HG03571 (cell line): ENCODE results near the gene BABAM2.

ENCODE experiments used
- ATAC-seq: cut with Tn5 transposase; IDR thresholded peaks from one replicate; pipeline ENCODE4 v1.9.1; 2021; ENCODE audit not compliant: unreplicated experiment

The BABAM2 gene

DNA sequence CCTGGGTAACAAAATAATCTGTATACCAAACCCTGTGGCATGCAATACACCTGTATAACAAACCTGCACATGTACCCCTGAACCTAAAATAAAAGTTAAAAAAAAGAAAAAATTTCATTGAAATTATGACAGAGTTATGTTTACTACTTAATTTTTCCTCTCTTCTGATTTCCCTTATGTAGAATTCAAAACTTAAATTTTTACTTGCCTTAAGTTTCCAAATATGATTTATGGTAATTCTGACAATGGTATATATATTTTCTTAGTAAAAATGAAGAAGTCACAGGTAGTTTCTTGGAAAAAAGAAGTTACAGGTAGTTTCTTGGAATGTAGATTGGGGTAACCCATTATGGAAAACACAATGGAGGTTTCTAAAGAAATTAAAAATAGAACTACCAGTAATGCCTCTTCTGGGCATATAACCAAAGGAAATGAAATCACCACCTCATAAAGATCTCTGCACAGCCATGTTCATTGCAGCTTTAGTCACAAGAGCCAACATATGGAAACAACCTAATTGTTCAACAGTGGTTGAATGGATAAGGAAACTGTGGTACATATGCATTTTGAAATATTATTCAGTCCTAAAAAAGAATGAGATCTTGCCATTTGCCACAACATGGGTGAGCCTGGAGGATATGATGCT is 164.9 kb downstream of the BABAM2 start:
- ATAC-seq: no peak

GRCh38 chr2:28058791-28059190 is 168.3 kb downstream of the BABAM2 start:
- no peak for ATAC-seq

- ATAC-seq: no peak
These were observed 172.3 kb downstream of the BABAM2 start for GRCh38 chr2:28062867-28063266.

- no peak for ATAC-seq
These were observed 173.0 kb downstream of the BABAM2 start for GRCh38 chr2:28063492-28063962.

GRCh38 chr2:28067602-28068001 is 177.1 kb downstream of the BABAM2 start:
- no peak for ATAC-seq

GRCh38 chr2:28068088-28068487 is 177.6 kb downstream of the BABAM2 start:
- no peak for ATAC-seq

DNA sequence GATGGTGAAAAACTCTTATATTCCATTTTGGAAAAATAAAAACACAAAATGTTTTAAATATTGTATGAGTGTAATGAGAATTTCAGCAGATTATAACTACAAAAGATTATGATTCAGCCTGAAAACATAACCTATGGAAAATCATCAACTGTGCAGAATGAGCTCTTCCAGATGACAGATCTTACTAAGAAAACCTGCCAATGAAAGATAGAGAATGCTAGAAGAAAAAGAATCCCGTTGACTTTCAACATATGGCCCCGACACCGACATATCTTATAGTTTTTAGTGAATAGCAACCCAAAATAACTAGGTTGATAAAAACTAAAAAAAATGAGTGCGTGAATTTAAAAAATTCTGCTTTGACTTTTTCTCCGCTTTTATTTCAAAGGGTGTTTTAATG is 178.0 kb downstream of the BABAM2 start:
- no peak for ATAC-seq

DNA sequence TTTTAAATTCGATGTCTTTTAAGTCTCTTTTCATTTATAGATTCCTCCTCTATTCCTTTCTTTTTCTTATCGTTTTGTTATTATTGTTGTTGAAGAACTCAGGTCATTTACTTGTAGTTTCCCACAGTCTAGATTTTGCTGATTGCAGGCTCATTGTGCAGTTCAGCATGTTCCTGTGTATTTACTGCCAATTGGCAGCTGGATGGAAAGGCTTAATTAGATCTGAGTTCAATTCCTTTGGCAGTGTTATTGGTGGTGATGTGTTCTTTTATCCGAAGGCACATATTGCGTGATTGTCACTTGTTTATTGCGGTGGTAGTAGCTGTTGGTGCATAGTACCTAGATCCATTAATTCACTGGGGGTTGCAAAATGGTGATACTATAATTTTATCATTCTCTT is 180.7 kb downstream of the BABAM2 start:
- ATAC-seq: no peak

- ATAC-seq: no peak
These were observed 183.6 kb downstream of the BABAM2 start for GRCh38 chr2:28074137-28074536.

DNA sequence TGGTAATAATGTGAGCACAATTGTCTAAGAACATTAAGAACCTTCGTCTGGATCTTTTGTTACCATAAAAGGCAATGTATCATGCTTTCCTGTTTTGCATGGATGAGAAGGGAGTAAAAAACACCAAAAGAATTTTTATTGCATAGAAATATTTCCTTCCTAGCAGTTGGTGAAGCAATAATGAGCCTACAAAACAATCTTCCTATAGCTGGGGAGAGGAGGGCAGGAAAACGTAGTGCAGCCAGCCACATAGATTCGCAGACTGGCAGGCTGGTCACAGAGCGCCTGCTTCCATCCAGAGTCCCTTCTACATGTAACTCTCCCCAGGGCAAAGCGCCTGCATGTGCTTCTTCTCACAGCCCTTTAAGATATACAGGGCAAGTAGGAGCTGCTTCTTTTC is 190.4 kb downstream of the BABAM2 start:
- no peak for ATAC-seq

DNA sequence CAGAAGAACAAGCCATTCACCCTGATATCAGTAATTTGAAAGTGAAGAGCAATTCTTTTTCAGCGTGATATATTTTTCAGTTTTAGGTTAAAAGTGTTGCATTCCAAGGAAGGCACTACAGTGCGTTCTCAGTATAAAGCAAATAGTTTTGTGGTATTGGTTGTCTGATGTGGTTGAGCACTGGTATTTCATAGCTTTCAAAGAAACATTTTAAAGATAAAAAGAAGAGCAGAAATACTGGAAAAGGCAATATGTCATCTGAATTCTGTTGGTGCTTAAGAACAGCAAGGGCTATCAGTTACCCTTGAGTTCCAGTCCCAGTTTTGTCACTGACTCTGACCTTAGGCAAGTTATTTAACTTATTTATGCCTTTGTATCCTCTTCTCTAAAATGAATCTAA is 191.6 kb downstream of the BABAM2 start:
- ATAC-seq: no peak

GRCh38 chr2:28083476-28083875 is 192.9 kb downstream of the BABAM2 start:
- no peak for ATAC-seq

- no peak for ATAC-seq
These were observed 194.0 kb downstream of the BABAM2 start for GRCh38 chr2:28084564-28084963.

DNA sequence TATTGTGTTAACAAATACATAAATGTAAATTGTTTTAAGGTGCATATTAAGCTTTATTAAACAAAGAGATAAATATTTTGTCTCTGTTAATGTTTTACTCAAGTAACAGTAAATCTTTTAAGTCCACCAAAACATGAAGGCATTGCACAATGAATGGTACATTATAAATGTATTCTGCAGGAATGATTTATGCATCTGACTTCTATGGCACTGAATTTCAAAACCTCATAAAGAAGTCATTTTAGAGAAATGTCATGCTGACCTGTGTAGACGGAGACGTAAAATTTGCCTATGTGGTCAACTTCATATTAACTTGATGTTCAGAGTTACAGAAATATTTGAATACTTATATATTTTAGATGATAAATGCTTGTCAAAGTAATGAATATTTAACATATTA is 194.7 kb downstream of the BABAM2 start:
- no peak for ATAC-seq

- no peak for ATAC-seq
These were observed 196.1 kb downstream of the BABAM2 start for GRCh38 chr2:28086611-28087010.

GRCh38 chr2:28088970-28089369 is 198.4 kb downstream of the BABAM2 start:
- no peak for ATAC-seq

GRCh38 chr2:28089486-28089885 is 199.0 kb downstream of the BABAM2 start:
- no peak for ATAC-seq

DNA sequence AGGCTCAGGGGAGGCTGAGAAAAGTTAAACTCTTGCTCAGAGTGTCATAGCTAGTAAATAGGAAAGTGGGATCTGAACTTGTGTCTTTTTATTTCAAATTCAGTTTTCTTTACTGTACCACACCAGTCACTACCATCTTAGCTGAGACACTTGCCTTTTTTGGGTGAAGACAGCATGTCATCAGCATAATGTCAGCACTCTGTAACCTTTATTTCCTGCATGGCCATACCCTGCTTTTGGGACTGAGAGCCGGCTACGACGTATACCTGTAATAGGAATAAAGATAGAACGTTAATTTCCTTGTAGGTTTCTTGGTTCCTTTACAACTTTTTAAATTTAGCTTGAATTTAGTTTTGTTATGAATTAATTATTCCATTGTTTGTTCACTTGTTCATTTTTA is 202.8 kb downstream of the BABAM2 start:
- no peak for ATAC-seq

- no peak for ATAC-seq
These were observed 203.2 kb downstream of the BABAM2 start for GRCh38 chr2:28093768-28094167.

GRCh38 chr2:28094739-28095138 is 204.2 kb downstream of the BABAM2 start:
- ATAC-seq: no peak

DNA sequence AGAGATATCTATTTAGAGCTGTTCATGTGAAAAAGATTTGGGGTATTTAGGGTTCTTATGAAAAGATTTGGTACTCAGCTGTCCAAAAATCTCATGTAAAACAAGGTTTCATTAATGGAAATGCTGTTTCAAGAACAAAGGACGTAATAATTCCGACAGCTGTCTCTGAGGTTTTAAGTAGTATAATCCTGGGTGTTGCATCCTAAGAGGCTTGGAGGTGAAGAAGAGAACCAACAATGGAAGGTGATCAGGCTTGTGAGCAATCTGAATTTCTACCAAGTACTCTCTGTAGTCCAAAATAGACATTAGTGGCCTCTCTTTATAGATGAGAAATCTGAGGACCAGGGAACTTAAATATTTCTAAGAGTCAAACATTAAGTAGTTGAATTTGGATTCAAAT is 205.1 kb downstream of the BABAM2 start:
- ATAC-seq: no peak

DNA sequence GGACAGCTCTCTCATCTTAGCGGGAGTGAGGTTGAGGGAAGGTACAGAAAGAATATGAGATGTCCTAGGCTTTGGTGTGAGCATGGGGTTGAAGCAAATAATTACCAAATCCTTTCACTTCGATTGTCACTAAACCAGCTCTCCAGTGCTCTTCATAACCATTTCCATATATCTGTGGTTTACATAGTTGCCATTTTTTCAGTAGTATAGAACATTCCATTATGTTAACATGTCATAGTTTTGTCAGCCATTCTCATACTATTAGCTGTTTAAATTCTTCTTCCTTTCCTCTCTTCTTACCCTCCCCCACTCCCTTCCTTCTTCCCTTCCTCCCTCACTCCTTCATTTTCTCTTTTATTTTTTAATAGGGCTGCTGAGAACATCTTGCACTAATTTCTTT is 205.9 kb downstream of the BABAM2 start:
- ATAC-seq: no peak

GRCh38 chr2:28098501-28099225 is 208.1 kb downstream of the BABAM2 start:
- no peak for ATAC-seq
